GM18861 (cell line): ENCODE measurements around the gene CROT.
A peak's percentile ranks its signal among the peaks of the same experiment; 100 is the strongest.

Experiments used
- ATAC-seq: cut with Tn5 transposase; IDR thresholded peaks from one replicate; pipeline ENCODE4 v1.9.1; 2021; ENCODE audit not compliant: unreplicated experiment

CROT gene

GRCh38 chr7:87413029-87413428, 67.6 kb downstream of the CROT start:
- ATAC-seq = no peak

GRCh38 chr7:87413951-87414793, 68.7 kb downstream of the CROT start:
- no peak for ATAC-seq

GRCh38 chr7:87414794-87415188, 69.3 kb downstream of the CROT start:
- ATAC-seq = no peak

- peak; percentile 74 for ATAC-seq
Measured at GRCh38 chr7:87416682-87417587, 71.5 kb downstream of the CROT start.

- ATAC-seq = no peak
Measured at GRCh38 chr7:87420173-87420572, 74.7 kb downstream of the CROT start.

- ATAC-seq = no peak
Measured at GRCh38 chr7:87424075-87424474, 78.6 kb downstream of the CROT start.

GRCh38 chr7:87426160-87426559, 80.7 kb downstream of the CROT start:
- no peak for ATAC-seq

GRCh38 chr7:87427288-87427687, 81.8 kb downstream of the CROT start:
- ATAC-seq = no peak

- ATAC-seq = no peak
Measured at GRCh38 chr7:87432536-87432935, 87.1 kb downstream of the CROT start.

- ATAC-seq = no peak
Measured at GRCh38 chr7:87435546-87435945, 90.1 kb downstream of the CROT start.

GRCh38 chr7:87445897-87446296, 100.4 kb downstream of the CROT start:
- peak; percentile 95 for ATAC-seq

- ATAC-seq = no peak
Measured at GRCh38 chr7:87447116-87447635, 101.7 kb downstream of the CROT start.

- no peak for ATAC-seq
Measured at GRCh38 chr7:87448388-87448787, 102.9 kb downstream of the CROT start.
